ENCODE data around the gene UGT1A10.

GRCh38 chr2:233745073-233745755 lies 109.0 kb downstream of the UGT1A10 start:
- TF ChIP-seq, protein P1, sequence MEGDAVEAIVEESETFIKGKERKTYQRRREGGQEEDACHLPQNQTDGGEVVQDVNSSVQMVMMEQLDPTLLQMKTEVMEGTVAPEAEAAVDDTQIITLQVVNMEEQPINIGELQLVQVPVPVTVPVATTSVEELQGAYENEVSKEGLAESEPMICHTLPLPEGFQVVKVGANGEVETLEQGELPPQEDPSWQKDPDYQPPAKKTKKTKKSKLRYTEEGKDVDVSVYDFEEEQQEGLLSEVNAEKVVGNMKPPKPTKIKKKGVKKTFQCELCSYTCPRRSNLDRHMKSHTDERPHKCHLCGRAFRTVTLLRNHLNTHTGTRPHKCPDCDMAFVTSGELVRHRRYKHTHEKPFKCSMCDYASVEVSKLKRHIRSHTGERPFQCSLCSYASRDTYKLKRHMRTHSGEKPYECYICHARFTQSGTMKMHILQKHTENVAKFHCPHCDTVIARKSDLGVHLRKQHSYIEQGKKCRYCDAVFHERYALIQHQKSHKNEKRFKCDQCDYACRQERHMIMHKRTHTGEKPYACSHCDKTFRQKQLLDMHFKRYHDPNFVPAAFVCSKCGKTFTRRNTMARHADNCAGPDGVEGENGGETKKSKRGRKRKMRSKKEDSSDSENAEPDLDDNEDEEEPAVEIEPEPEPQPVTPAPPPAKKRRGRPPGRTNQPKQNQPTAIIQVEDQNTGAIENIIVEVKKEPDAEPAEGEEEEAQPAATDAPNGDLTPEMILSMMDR (conservative IDR thresholded peaks at IDR 0.05; ENCODE audit: low read length) = no peak
- TF ChIP-seq EZH2phosphoT487 (IDR thresholded peaks at IDR 0.05; ENCODE audit: borderline replicate concordance) = no peak

Data from Loucy (cell line).